Activated CD4-positive, CD25-positive, alpha-beta regulatory T cell treated with anti-CD3 and anti-CD28 coated beads, Interleukin-2, amount 50 U/mL, for 72 hours (primary cell): Measurements from ENCODE around the gene COL6A1.

Source experiments
- DNase-seq: peaks from one replicate; pipeline ENCODE4 v3.0.0; 2021

COL6A1 gene

DNA sequence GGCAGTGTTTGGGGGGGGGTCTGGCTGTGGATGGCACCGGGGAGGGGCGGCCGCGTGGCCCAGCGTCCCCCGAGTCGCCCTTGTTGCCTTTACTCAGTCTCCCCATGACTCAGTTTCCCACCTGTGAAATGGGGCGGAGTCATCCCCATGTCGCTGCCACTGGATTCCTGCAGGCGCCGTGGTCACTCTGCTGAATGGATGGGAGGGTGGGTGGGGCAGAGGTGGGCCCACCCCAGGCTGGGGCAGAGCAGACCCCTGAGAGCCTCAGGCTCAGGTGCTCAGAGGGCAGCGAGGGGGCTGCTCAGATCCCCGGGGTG lies 2.0 kb downstream of the COL6A1 start:
- DNase-seq = no peak

DNA sequence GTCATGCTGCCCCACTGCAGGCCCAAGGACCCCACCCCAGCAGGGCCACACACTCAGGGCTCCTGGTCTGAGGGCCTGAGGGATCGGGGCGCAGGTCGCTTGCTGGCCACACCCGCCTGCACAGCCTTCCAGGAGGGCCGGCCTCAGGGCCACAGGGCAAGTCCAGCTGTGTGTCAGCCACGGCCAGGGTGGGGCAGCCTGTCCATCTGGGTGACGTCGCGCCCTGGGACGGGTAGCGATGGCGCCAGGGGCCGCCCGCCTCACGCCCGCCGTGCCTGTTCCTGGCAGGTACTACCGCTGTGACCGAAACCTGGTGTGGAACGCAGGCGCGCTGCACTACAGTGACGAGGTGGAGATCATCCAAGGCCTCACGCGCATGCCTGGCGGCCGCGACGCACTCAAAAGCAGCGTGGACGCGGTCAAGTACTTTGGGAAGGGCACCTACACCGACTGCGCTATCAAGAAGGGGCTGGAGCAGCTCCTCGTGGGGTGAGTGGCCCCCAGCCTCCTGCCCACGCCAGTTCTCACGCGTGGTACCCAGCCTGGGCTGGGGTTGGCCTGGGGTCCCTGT lies 2.5 kb downstream of the COL6A1 start:
- no peak for DNase-seq

DNA sequence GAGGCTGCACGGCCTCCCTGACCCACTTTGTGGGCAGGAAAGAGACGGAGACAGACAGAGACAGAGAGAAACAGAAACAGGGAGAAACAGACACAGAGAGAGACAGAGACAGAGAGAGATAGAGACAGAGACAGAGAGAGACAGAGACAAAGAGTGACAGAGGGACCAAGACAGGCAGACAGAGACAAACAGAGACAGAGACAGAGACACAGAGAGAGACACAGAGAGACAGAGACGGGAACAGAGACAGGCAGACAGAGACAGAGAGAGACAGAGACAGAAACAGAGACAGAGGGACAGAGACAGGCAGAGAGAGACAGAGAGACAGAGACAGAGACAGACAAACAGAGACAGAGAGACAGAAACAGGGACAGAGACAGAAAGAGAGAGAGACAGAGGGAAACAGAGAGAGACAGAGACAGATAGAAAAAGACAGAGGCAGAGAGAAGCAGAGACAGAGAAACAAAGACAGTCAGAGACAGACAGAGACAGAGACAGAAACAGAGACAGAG lies 3.1 kb downstream of the COL6A1 start:
- no peak for DNase-seq

DNA sequence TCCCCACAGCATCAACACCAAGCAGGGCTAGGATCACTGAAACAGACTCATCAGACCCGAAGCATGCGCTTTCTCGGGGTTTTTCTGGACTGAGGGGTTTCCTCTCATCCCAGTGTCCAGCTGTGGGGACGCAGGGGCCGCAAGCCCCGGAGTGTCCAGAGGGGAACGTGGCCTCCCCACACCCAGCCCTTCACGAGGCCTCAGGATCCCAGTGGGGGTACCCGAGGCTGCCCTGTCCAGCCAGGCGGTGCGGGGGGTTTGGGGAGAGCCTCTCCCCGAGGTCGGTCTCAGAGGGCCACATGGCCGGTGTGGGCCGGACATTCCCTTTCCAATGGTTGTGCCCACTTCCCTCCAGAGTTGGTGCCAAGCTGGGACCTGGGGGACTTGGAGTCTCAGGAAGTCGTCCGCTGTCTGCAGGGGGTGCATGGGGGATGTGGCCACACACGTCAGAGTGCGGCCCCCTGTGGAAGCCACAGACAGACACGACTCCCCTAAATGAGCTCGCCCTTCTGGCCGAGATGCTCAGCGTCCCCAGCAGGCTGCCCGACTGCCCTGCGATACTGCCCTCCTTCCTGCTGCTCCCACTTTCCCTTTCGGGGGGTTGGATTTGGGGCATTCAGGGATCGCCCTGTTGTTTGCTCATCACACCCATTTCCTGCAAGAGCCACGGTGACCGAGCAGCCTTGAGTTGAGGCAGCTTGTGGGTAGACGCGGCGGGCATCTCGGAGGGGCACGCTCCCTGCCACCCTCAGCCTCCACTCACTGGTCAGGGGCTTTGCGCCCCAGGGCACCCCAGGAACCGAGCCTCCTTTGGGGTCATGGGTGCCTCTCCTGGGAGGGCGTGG lies 4.1 kb downstream of the COL6A1 start:
- DNase-seq = no peak

DNA sequence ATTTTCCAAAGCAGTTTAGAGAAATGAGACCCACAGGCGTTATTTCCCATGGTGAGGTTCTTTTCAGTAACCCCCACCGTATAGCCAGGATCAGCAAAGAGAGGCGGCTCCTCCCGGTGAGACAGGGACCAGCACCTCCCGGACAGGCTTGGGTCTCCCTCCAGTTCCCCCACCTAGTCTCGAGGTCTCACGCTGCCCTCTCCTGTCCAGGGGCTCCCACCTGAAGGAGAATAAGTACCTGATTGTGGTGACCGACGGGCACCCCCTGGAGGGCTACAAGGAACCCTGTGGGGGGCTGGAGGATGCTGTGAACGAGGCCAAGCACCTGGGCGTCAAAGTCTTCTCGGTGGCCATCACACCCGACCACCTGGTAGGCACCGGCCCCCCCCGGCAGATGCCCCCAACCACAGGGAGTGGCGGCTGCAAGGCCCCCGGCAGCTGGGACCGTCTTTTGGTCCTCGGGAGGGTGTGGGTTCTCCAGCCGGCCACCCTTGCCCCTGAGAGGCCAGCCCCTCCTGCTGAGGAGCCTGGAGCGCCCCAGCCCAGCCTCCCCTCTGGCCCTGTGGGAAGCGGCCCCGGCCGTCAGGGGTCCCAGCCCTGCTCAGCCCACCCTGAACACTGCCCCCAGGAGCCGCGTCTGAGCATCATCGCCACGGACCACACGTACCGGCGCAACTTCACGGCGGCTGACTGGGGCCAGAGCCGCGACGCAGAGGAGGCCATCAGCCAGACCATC lies 4.9 kb downstream of the COL6A1 start:
- no peak for DNase-seq

DNA sequence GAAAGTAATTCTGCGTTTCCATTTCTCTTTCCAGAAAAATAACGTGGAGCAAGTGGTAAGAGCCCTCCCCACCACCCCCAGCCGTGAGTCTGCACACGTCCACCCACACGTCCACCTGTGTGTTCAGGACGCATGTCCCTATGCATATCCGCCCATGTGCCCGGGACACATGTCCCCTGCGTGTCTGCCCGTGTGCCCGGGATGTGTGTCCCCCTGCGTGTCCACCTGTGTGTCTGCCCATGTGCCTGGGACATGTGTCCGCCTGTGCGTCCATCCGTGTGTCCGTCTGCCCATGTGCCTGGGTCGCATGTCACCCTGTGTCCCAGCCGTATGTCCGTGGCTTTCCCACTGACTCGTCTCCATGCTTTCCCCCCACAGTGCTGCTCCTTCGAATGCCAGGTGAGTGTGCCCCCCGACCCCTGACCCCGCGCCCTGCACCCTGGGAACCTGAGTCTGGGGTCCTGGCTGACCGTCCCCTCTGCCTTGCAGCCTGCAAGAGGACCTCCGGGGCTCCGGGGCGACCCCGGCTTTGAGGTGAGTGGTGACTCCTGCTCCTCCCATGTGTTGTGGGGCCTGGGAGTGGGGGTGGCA lies 5.6 kb downstream of the COL6A1 start:
- DNase-seq = no peak

DNA sequence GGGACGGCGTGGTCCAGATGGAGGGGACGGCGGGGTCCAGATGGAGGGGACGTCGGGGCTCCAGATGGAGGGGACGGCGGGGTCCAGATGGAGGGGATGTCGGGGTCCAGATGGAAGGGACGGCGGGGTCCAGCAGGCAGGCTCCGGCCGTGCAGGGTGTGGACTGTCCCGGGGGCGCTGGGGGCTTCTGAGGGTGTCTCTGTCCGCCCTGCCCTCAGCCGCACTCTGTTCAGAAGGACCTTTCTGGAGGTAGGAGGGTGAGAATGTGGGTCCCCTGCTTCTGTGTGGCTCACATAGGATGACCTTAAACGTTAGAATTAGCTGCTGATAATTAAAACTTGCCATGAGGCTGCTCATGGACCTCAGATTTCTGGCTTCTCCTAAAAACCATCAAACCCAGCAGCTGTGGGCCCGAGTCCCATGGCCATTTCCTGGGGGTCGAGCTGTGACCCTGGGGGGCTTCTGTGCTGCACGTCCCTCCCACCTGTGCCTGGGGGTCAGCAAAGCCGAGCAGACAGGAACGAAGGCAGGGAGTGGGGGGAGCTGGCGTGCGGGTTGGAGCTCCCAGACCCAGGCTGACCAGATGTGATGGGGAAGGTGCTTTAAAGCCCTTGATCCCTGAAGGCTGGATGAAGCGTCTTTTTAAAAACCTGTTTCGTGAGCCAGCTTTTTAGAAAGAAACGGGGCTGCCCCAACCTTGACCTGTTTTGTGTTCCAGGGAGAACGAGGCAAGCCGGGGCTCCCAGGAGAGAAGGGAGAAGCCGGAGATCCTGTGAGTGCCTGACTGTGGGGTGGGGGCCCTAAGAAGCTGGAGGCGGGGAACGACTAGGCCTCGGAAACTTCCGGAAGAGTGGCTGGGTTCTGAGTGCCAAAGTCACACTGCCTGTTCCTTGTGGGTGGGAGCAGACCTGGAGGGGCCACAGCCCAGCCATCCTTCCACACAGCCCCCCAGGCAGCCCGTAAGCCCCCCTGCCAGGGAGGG lies 7.1 kb downstream of the COL6A1 start:
- no peak for DNase-seq

DNA sequence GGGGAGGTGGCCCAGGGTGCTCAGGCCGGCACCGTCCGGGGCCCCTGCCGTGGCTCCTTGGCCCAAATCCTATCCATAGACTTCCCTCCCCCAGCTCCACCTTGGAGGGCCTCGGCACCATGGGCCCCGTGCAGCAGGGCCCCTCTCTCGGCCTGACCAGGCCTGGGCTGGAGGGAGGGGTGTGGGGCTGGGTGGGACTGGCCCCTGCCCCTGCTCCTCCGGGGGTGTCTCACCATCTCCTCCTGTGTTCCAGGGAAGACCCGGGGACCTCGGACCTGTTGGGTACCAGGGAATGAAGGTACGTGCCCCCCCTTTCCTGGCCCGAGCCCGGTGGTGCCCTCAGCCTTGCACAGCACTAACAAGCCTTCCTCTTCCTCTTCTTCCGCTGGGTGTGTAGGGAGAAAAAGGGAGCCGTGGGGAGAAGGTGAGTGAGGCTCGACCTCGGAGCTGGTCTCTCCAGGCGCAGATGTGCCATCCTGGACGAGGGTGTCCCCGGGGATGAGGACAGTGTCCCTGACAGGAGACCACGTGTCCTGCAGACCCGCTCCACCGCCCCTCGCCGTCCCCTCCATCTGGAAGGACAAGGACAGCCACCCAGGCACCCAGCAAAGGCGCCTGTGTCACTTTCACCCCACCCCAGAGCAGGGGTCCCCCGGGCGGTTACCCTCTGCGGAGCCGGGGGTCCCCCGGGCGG lies 7.9 kb downstream of the COL6A1 start:
- DNase-seq = no peak

DNA sequence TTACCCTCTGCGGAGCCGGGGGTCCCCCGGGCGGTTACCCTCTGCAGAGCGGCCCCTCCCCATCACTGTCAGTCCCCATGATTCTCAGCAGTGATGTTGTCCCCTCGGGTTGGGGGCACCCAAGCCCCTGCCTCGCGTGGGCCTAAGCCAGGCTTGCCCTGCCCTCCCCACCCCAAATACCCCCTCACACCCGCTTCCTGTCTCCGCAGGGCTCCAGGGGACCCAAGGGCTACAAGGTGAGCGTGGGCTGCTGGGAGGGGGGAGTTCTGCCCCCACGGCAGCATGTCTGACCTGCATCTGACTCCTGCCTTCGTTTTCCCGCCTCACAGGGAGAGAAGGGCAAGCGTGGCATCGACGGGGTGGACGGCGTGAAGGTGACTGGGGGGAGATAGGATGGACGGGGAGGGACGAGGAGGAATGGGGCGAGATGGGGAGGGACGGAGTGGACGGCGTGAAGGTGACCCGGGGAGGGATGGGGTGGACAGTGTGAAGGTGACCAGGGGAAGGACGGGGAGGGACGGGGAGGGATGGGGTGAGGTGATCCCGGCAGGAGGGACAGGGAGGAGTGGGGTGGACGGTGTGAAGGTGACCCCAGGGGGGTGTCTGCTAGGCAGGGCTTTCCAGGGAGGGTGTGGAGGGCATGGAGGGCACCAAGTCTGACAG lies 8.6 kb downstream of the COL6A1 start:
- no peak for DNase-seq

DNA sequence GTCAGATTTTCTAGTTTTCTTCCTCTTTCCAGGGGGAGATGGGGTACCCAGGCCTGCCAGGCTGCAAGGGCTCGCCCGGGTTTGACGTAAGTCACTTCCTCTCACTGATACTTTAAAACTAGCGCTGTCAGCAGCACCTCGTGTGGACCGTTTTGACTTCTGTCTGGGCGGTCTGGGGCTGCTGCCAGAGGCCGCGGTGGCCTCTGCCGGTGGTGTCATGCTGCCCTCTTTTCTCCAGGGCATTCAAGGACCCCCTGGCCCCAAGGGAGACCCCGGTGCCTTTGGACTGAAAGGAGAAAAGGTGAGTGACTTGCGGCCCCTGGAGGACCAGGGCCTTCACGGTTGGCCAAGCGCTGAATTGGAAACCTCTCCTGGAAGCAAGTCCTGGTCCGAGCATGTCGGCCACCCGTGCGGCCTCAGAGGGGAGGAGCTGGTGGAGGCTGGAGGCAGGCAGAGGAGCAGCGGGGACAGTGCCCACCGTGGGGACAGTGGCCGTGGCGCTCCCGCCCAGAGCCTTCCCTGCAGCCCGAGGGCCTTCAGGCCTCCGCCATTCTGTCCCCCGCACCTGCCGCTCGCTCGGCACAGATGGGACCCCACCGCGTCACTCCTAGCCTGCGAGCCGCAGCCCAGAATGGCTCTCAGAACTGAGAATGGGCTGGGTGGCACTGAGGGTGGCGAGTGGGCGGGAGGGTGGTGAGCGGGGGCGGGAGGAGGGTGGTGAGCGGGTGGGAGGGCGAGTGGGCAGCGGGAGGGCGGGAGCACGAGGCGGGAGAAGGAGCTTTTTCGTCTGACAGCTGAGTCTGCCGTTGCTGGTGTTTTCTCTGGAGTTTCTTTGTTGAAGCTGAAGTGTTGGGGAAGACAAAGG lies 9.4 kb downstream of the COL6A1 start:
- no peak for DNase-seq

DNA sequence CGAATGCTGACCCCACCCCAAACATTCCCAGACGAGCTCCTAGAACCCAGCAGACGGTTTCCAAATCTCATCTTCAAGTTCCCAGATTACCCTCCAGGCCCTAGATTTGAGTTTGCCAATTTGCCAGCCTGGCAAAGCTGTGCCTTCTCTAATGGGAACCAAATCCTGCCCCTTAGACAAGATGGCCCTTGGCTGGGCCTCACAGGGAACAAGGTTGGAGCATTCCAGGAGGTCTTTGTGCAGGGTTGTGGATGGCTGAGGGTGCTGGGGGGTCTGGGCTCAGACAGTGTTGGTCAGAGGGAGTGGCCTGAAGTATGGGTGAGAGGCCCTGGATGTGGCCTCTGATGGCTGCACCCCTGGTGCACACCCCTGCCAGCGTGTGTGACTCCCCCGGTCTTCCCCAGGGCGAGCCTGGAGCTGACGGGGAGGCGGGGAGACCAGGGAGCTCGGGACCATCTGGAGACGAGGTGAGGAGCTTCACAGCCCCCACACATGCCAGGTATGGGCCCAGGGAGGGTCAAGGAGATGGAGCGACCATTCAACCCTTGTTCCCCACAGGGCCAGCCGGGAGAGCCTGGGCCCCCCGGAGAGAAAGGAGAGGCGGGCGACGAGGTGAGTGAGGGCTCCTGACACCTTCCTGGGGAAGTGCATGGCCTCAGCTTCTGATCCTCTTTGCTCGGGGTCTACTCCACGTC lies 10.2 kb downstream of the COL6A1 start:
- no peak for DNase-seq

DNA sequence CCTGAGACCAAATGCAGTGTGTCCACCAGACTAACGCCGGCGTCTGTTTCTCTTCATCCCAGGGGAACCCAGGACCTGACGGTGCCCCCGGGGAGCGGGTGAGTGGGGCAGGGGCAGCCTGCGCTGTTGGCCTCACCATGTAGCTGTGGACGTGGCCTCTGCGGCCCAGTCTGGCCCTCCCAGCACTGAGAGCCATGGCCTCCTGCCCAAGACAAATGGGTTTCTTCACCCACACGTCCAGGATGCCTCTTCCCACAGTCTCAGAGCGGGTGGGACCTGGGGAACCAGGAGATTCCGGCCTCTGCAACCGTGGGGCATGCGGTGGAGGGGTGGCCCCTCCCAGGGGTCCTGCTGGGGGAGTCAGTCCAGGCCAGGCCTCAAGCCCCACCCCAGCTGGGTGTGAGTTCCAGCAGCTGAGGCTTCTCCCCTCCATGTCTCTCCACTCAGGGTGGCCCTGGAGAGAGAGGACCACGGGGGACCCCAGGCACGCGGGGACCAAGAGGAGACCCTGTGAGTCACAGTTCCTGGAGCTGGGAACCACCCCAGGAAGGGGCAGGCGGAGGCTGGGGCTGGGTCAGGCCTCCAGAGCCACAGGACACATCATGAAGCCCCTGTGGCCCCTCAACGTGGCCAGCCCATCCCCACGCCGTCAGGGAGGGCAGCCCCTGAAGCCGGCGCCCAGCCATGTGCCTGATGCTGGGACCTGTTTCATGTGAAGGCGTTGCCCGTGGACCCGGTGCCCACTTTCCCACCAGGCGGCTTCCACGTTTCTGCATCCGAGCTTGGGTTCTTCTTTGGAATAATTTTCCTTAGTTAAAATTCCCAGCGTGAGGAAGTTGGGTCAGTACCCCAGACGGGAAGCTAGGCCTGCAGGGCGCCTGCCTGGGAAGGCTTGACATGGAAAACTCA lies 11.0 kb downstream of the COL6A1 start:
- DNase-seq = no peak

DNA sequence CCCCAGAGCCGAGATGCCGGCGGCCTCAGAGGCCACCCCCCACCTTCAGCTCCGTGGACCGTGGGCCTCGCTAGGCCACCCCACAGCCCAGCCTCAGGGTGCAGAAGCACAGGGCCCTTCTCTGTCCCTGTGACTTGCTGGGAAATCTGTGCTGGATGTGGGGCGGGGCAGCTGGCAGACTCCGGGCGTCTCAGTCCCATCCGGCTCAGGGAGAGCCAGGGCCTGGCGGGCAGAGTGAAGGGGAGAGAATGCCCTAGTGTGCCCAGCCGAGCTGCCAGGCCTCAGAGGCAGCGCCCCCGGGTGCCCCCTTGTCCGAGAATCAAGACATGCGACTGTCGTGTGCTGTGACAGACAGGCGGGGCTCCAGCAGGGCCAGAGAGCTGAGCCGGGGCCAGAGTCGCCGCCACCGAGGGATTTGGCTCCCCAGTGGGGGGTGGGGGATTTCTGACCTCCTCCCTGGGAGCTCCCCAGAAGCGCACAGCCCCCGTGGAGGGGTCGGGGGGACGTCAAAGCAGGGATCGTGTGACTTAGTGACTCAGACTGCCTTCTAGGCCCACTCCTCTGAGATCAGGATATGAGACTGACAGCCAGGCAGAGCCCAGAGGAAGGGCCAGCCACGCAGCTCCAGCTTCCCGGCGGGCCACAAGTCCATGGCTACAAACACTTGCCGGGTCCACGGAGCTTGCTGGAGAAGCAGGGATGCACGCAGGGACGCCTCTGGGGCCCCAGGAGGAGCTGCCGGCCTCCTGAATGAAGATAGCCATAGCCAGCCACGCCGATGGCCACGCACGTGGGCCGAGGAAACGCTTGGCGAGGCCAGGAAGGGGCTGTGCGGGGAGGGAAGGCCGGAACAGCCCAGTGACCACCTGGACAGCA lies 11.9 kb downstream of the COL6A1 start:
- peak; percentile 23 for DNase-seq

DNA sequence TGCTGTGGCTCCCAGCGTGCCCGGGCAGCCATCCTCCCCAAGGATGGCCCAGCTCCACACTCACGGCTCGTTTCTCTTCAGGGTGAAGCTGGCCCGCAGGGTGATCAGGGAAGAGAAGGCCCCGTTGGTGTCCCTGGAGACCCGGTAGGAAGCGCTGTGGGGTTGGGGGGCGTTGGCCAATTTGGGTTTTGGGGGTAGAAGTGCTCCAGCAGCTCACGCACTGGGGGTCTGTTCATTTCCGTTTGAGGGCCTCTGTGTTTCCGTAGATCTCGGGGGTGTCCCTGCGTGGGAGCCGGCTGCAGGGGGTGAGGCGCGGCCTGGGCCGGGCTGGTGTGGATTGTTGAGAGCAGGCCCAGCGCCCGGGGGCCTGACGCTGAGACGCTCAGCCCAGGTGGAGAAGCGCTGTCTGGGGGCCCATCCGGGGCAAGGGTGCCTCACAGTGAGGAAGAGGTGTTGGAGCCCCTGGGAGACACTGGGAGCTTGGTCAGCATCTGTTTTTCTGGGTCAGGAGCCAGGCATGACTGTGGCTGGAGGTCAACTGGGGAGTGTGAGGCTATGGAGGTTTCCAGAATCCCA lies 12.6 kb downstream of the COL6A1 start:
- peak; percentile 21 for DNase-seq

DNA sequence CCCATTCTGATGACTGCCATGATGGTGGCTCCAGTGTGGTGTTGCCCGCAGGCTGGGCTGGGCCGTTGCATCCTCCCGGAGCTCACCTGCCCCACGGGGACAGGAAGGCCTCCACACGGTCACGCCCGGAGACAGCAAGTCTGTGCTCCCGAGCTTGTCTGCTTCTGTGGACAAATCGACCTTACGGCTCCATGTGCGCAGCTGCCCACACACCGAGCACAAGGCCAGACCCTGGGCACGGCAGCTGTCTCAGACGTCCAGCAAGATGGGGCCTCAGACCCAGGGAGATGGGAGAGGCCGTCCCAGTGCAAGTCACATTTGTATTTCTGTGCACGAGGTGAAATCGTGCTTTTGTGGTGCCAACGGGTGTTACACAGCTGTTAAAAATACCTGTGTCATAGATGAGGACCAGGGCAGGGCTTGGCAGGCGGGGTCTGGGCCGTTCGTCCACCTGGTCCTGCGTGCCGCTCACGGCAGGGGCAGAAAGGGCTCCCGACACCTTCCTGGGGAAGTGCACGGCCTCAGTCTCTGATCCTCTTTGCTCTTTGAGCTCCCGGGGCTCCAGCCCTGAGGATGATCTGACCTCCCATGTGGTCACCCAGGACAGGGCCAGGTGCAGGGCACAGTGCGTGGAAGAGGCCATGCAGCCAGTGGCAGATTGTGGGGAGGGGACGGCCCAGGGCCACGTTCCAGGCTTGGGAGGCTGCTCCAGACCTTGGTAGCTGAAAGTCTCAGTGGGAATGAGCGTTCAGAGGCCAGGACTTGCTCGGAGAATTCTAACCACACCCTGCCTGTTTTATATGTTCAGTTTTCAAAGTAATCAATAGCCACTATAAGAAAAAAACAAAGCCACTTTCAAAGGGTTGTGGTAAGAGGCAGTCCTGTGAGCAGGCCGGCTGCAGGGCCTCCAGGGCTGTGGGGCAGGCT lies 13.5 kb downstream of the COL6A1 start:
- no peak for DNase-seq

DNA sequence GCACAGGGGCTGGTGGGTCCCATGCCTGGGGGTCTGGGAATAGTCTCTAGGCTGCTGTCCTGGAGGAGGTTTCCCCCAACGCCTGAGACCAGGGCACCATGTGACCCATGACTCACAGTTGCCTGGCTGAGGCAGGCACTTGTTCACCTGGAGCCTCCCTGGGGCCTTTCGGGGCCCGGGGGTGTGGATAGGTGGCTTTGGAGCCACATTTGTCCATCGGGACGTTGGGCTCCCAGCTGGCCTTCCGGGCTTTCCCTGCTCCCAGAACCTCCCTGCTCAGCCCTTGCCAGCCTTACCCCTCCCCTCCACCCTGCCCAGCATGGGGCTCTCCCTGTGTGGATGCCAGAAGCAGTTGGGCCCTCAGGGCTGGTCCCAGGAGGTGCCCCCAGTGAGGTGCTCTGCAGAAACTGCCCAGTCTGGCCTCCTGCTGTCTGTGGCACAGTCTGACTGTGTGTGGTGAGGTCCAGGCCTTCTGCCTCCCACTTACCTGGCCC lies 14.2 kb downstream of the COL6A1 start:
- DNase-seq = peak; percentile 28
